Smooth muscle cell (in vitro differentiated cells): ENCODE results near the gene EPHB3. TPM values are rescaled to one million over a fixed set of nuclear protein-coding genes. Genes with fewer than 3 reads are reported as not detected.

Source experiments
- DNase-seq: peaks from one replicate; lab custom pipeline; 2025; ENCODE audit not compliant: unreplicated experiment; lab: John Stamatoyannopoulos, UW
- H2AFZ ChIP-seq: fragments of 200-600 bp; sonication (generic); 2 replicates; pipeline ENCODE4 v1.6.0; 2016; ENCODE audit warnings: antibody characterized with exemption, low read depth, mild to moderate bottlenecking
- H3F3A ChIP-seq: fragments of 200-600 bp; sonication (generic); 2 replicates; pipeline ENCODE4 v1.6.0; 2017; ENCODE audit warnings: antibody characterized with exemption, low read depth
- H3K27ac ChIP-seq: fragments of 200-600 bp; sonication (generic); 2 replicates; pipeline ENCODE4 v1.5.1; 2016; ENCODE audit warnings: low read depth, mild to moderate bottlenecking
- H3K27me3 ChIP-seq: fragments of 200-600 bp; sonication (generic); 2 replicates; pipeline ENCODE4 v1.6.1; 2016; ENCODE audit warnings: low read depth, mild to moderate bottlenecking
- H3K36me3 ChIP-seq: fragments of 200-600 bp; sonication (generic); 2 replicates; pipeline ENCODE4 v1.5.1; 2016; ENCODE audit warnings: low read depth
- H3K4me1 ChIP-seq: fragments of 200-600 bp; sonication (generic); 2 replicates; pipeline ENCODE4 v1.5.1; 2016; ENCODE audit warnings: low read depth
- H3K4me2 ChIP-seq: fragments of 200-600 bp; sonication (generic); 2 replicates; pipeline ENCODE4 v1.6.0; 2016; ENCODE audit warnings: mild to moderate bottlenecking
- H3K4me3 ChIP-seq: fragments of 200-600 bp; sonication (generic); 2 replicates; pipeline ENCODE4 v1.5.1; 2016; ENCODE audit warnings: mild to moderate bottlenecking
- H3K79me2 ChIP-seq: fragments of 200-600 bp; sonication (generic); 2 replicates; pipeline ENCODE4 v1.6.0; 2016; ENCODE audit warnings: low read depth, mild to moderate bottlenecking
- H3K9ac ChIP-seq: fragments of 200-600 bp; sonication (generic); 2 replicates; pipeline ENCODE4 v1.6.0; 2016; ENCODE audit warnings: low read depth
- H3K9me3 ChIP-seq: fragments of 200-600 bp; sonication (generic); replicated peaks from 2 replicates; pipeline ENCODE4 v1.5.1; 2016; ENCODE audit warnings: low read depth
- H4K20me1 ChIP-seq: fragments of 200-600 bp; sonication (generic); 2 replicates; pipeline ENCODE4 v1.6.0; 2016; ENCODE audit warnings: low read depth
- WGBS: methylation state at CpG from one replicate; pipeline ENCODE4 v1.1.7; 2016; ENCODE audit warnings: low lambda C conversion rate; 5-methylcytosine and 5-hydroxymethylcytosine counted together
- polyA plus RNA-seq: library from polyadenylated mRNA; unstranded; fragments of >200 nt; fragmentation: Nextera tagmentation; extraction: Ambion mirVana; gene quantifications from 2 replicates; pipeline ENCODE4 v1.2.1, GENCODE V29; 2016
- total RNA-seq: library from RNA; depleted of rRNA; stranded (reverse); fragments of >200 nt; gene quantifications from 2 replicates; pipeline ENCODE4 v1.2.3, GENCODE V29; 2014
- TF ChIP-seq, protein P1 (sequence below): fragments of 200-600 bp; sonication (generic); IDR thresholded peaks from 2 replicates; pipeline ENCODE4 v1.5.1; 2017; ENCODE audit warnings: borderline replicate concordance, mild to moderate bottlenecking, antibody characterized with exemption; ENCODE audit not compliant: insufficient read depth, poor library complexity, severe bottlenecking

EPHB3 gene
- total and polyA plus RNA-seq, 2 experiments from 2014 or later = 11.1 to 23.1 TPM

GRCh38 chr3:184578822-184579221, 17.2 kb downstream of the EPHB3 start:
- Histone ChIP-seq H3K27ac (no peak overlapping the region), H3K9ac (no peak overlapping the region), H3F3A (peaks cover 16% of the 10 kb centered on the region), H3K36me3 (no peaks in the 10 kb centered on the region), H3K79me2 (peaks cover 3% of the 10 kb centered on the region), H4K20me1 (peaks cover 12% of the 10 kb centered on the region), H2AFZ (no peak overlapping the region), H3K4me3 (no peak overlapping the region), H3K9me3 (no peaks in the 10 kb centered on the region), H3K4me1 (peaks cover 23% of the 10 kb centered on the region), H3K4me2 (no peak overlapping the region), H3K27me3 (no peaks in the 10 kb centered on the region)
- no peak for DNase-seq
- WGBS = 62% methylated on average over 7 of the region's 7 CpGs
- TF ChIP-seq, protein P1, sequence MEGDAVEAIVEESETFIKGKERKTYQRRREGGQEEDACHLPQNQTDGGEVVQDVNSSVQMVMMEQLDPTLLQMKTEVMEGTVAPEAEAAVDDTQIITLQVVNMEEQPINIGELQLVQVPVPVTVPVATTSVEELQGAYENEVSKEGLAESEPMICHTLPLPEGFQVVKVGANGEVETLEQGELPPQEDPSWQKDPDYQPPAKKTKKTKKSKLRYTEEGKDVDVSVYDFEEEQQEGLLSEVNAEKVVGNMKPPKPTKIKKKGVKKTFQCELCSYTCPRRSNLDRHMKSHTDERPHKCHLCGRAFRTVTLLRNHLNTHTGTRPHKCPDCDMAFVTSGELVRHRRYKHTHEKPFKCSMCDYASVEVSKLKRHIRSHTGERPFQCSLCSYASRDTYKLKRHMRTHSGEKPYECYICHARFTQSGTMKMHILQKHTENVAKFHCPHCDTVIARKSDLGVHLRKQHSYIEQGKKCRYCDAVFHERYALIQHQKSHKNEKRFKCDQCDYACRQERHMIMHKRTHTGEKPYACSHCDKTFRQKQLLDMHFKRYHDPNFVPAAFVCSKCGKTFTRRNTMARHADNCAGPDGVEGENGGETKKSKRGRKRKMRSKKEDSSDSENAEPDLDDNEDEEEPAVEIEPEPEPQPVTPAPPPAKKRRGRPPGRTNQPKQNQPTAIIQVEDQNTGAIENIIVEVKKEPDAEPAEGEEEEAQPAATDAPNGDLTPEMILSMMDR = no peak

GRCh38 chr3:184579513-184579912, 17.9 kb downstream of the EPHB3 start:
- DNase-seq = no peak
- TF ChIP-seq, protein P1 = no peak
- WGBS = 95% methylated on average over 22 of the region's 22 CpGs
- peaks cover 16% of the 10 kb centered on the region for H3F3A ChIP-seq
- H3K4me3 ChIP-seq = no peak overlapping the region
- peaks cover 8% of the 10 kb centered on the region for H4K20me1 ChIP-seq
- no peak overlapping the region for H3K27ac ChIP-seq
- H3K27me3 ChIP-seq = no peaks in the 10 kb centered on the region
- H3K79me2 ChIP-seq = no peaks in the 10 kb centered on the region
- H3K9ac ChIP-seq = no peak overlapping the region
- no peak overlapping the region for H3K4me2 ChIP-seq
- no peak overlapping the region for H2AFZ ChIP-seq
- no peaks in the 10 kb centered on the region for H3K9me3 ChIP-seq
- no peaks in the 10 kb centered on the region for H3K36me3 ChIP-seq
- H3K4me1 ChIP-seq = peaks cover 23% of the 10 kb centered on the region

DNA sequence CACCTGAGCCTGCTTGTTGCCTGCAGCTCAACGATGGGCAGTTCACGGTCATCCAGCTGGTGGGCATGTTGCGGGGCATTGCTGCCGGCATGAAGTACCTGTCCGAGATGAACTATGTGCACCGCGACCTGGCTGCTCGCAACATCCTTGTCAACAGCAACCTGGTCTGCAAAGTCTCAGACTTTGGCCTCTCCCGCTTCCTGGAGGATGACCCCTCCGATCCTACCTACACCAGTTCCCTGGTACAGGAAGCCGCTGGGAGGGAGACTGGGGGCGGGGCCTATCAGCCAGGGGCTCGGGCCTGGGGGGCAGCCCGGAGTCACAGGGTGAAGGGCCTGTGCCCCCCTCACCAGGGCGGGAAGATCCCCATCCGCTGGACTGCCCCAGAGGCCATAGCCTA, 18.8 kb downstream of the EPHB3 start:
- H3F3A ChIP-seq = peaks cover 16% of the 10 kb centered on the region
- peaks cover 22% of the 10 kb centered on the region for H3K4me1 ChIP-seq
- no peak overlapping the region for H3K9ac ChIP-seq
- no peak overlapping the region for H3K4me2 ChIP-seq
- H3K27me3 ChIP-seq = no peaks in the 10 kb centered on the region
- TF ChIP-seq, protein P1 = no peak
- H3K9me3 ChIP-seq = no peaks in the 10 kb centered on the region
- no peak for DNase-seq
- H3K36me3 ChIP-seq = no peaks in the 10 kb centered on the region
- no peak overlapping the region for H3K4me3 ChIP-seq
- WGBS = 92% methylated on average over 16 of the region's 16 CpGs
- H3K27ac ChIP-seq = no peak overlapping the region
- no peaks in the 10 kb centered on the region for H4K20me1 ChIP-seq
- H2AFZ ChIP-seq = no peak overlapping the region
- no peaks in the 10 kb centered on the region for H3K79me2 ChIP-seq

DNA sequence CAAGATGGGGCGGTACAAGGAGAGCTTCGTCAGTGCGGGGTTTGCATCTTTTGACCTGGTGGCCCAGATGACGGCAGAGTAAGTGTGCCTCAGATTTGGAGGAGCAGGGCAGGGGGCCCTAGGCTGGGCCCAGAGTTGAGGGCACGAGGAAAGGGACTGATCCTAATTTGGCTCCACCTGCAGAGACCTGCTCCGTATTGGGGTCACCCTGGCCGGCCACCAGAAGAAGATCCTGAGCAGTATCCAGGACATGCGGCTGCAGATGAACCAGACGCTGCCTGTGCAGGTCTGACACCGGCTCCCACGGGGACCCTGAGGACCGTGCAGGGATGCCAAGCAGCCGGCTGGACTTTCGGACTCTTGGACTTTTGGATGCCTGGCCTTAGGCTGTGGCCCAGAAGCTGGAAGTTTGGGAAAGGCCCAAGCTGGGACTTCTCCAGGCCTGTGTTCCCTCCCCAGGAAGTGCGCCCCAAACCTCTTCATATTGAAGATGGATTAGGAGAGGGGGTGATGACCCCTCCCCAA, 19.8 kb downstream of the EPHB3 start:
- Histone ChIP-seq H3K79me2 (no peaks in the 10 kb centered on the region), H3K27ac (no peak overlapping the region), H3K4me3 (no peak overlapping the region), H3K4me1 (peaks cover 22% of the 10 kb centered on the region), H4K20me1 (no peaks in the 10 kb centered on the region), H3K27me3 (no peaks in the 10 kb centered on the region), H3K9ac (no peak overlapping the region), H3F3A (peaks cover 16% of the 10 kb centered on the region), H3K9me3 (no peaks in the 10 kb centered on the region), H3K36me3 (no peaks in the 10 kb centered on the region), H3K4me2 (no peak overlapping the region), H2AFZ (no peak overlapping the region)
- no peak for DNase-seq
- 97% methylated on average over 15 of the region's 15 CpGs for WGBS
- TF ChIP-seq, protein P1 = no peak
